GM12891 (cell line): Measurements from ENCODE around the gene MGAT5.

Experiments
- PAX5 ChIP-seq: IDR thresholded peaks from 2 replicates; pipeline ENCODE4 v1.6.1; 2011; ENCODE audit warnings: low read length, moderate library complexity, mild to moderate bottlenecking; ENCODE audit not compliant: insufficient read depth, severe bottlenecking
- POLR2A ChIP-seq: IDR thresholded peaks from 2 replicates; pipeline ENCODE4 v1.6.1; 2011; ENCODE audit warnings: low read depth, low read length, control low read depth
- POLR2AphosphoS5 ChIP-seq: IDR thresholded peaks from 2 replicates; pipeline ENCODE4 v1.6.1; 2011; ENCODE audit warnings: low read depth, low read length, control low read depth
- SPI1 ChIP-seq: IDR thresholded peaks from 2 replicates; pipeline ENCODE4 v1.6.1; 2011; ENCODE audit warnings: low read depth, low read length, control low read depth
- TAF1 ChIP-seq: IDR thresholded peaks from 2 replicates; pipeline ENCODE4 v1.6.1; 2011; ENCODE audit warnings: low read depth, low read length, control low read depth

DNA sequence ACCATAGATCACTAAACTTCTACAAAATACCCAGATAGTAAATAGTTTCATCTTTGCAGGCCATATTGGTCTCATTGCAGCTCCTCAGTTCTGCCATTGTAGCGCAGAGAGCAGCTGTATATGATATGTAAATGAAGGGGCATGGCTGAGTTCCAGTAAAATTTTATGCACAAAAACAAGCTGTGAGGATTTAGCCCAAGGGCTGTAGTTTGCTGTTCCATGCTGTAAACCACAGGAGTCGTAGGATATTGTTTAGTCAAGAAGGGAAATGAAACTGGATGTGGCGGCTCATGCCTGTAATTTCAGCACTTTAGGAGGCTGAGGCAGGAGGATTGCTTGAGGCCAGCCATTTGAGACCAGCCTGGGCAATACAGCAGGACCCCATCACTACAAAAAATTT lies 83.0 kb downstream of the MGAT5 start:
- no peak for TF ChIP-seq POLR2A
- TF ChIP-seq POLR2AphosphoS5: no peak
- no peak for TF ChIP-seq PAX5
- peak; percentile 63 for TF ChIP-seq SPI1
- no peak for TF ChIP-seq TAF1
